A549 (cell line): Measurements from ENCODE around the gene DOC2A.
"Not testable (repeated sequence)": the region's sequence is repeated elsewhere in the genome, so short reads cannot be mapped to it uniquely, and the experiment has no call there.

Experiments used
- CBX2 ChIP-seq: fragments of 200-600 bp; sonication (generic); IDR thresholded peaks from 2 replicates; pipeline ENCODE4 v1.6.1; 2016; ENCODE audit warnings: low read depth, mild to moderate bottlenecking, borderline replicate concordance
- CEBPB ChIP-seq, 2 experiments: fragments of >200 bp in 1 of 2; sonication (Bioruptor Twin) in 1 of 2; formaldehyde crosslinking in 1 of 2; IDR thresholded peaks; 2 replicates each; pipeline ENCODE4 v1.6.1; 2012 to 2016
- CTCF ChIP-seq: fragments of >200 bp; sonication (Bioruptor Twin); formaldehyde crosslinking; IDR thresholded peaks from 3 replicates; pipeline ENCODE4 v1.5.1; 2016
- FOXS1 ChIP-seq: fragments of 250-450 bp; sonication (Bioruptor Pico); IDR thresholded peaks from 2 replicates; pipeline ENCODE4 v1.5.0; 2020; ENCODE audit warnings: mild to moderate bottlenecking, moderate library complexity
- HEYL ChIP-seq: fragments of 250-450 bp; sonication (Bioruptor Pico); IDR thresholded peaks from 2 replicates; pipeline ENCODE4 v1.8.0; 2021; ENCODE audit warnings: mild to moderate bottlenecking, moderate library complexity
- JUN ChIP-seq, 2 experiments: fragments of >200 bp; sonication (Bioruptor Twin); formaldehyde crosslinking; IDR thresholded peaks; 2 replicates in 1 of 2; 3 replicates in 1 of 2; pipeline ENCODE4 v1.6.1; 2016 to 2017
- MAX ChIP-seq: IDR thresholded peaks from 2 replicates; pipeline ENCODE4 v1.6.1; 2012
- RNF2 ChIP-seq: fragments of 200-600 bp; sonication (generic); IDR thresholded peaks from 2 replicates; pipeline ENCODE4 v1.6.1; 2016; ENCODE audit warnings: low read depth, mild to moderate bottlenecking, antibody characterized with exemption, moderate library complexity, borderline replicate concordance
- SMC3 ChIP-seq: fragments of >200 bp; sonication (Bioruptor Twin); formaldehyde crosslinking; IDR thresholded peaks from 3 replicates; pipeline ENCODE4 v1.6.1; 2018; ENCODE audit warnings: inconsistent platforms
- ZC3H11A ChIP-seq: fragments of 450-650 bp; IDR thresholded peaks from 2 replicates; pipeline ENCODE4 v1.6.1; 2014; ENCODE audit warnings: antibody characterized with exemption, mild to moderate bottlenecking

- TF ChIP-seq CBX2; SMC3; CTCF; CEBPB (IDR thresholded peaks at IDR 0.05); RNF2; MAX; HEYL (CRISPR knock-in tag); ZC3H11A; FOXS1 (CRISPR knock-in tag); JUN (IDR thresholded peaks at IDR 0.05): not testable (repeated sequence)
Measured at GRCh38 chr16:30015450-30015849, 4.6 kb upstream of the DOC2A start.
